ENCODE measurements around the gene PAM. TPM values are rescaled to one million over a fixed set of nuclear protein-coding genes. Genes with fewer than 3 reads are reported as not detected.
A peak's percentile ranks its signal among the peaks of the same experiment; 100 is the strongest.

The PAM gene
- total RNA-seq, 1 experiment from 2014 or later, result 90.0 TPM

- Histone ChIP-seq H2AFZ (ENCODE audit: low read length) (no peak overlapping the region), H3K36me3 (ENCODE audit: low read depth, low read length) (no peaks in the 10 kb centered on the region), H3K9me3 (ENCODE audit: low read length) (no peaks in the 10 kb centered on the region), H3K79me2 (ENCODE audit: low read length) (no peaks in the 10 kb centered on the region), H3K4me1 (ENCODE audit: insufficient read depth, low read length) (peaks cover 24% of the 10 kb centered on the region), H4K20me1 (ENCODE audit: low read length) (no peaks in the 10 kb centered on the region), H3K27me3 (ENCODE audit: low read length) (no peaks in the 10 kb centered on the region), H3K4me3 (ENCODE audit: low read length) (no peak overlapping the region), H3K4me2 (ENCODE audit: low read length) (no peak overlapping the region), H3K9ac (ENCODE audit: low read length) (no peak overlapping the region), H3K9me2 (replicated peaks; ENCODE audit: low read length) (no peaks in the 10 kb centered on the region), H3F3A (ENCODE audit: low read length, unreplicated experiment) (no peaks in the 10 kb centered on the region), H3K27ac (ENCODE audit: low read length) (no peak overlapping the region)
- BruUV-seq (replicated peaks), result no TSS peak
- no peak for TF ChIP-seq EZH2phosphoT487 (IDR thresholded peaks at IDR 0.05; ENCODE audit: borderline replicate concordance, low read length)
- TF ChIP-seq, protein P1, sequence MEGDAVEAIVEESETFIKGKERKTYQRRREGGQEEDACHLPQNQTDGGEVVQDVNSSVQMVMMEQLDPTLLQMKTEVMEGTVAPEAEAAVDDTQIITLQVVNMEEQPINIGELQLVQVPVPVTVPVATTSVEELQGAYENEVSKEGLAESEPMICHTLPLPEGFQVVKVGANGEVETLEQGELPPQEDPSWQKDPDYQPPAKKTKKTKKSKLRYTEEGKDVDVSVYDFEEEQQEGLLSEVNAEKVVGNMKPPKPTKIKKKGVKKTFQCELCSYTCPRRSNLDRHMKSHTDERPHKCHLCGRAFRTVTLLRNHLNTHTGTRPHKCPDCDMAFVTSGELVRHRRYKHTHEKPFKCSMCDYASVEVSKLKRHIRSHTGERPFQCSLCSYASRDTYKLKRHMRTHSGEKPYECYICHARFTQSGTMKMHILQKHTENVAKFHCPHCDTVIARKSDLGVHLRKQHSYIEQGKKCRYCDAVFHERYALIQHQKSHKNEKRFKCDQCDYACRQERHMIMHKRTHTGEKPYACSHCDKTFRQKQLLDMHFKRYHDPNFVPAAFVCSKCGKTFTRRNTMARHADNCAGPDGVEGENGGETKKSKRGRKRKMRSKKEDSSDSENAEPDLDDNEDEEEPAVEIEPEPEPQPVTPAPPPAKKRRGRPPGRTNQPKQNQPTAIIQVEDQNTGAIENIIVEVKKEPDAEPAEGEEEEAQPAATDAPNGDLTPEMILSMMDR (conservative IDR thresholded peaks at IDR 0.05; ENCODE audit: low read depth, low read length), result no peak
- TF ChIP-seq EZH2 (IDR thresholded peaks at IDR 0.05; ENCODE audit: low read length, unreplicated experiment), result no peak
- ChIA-PET POLR2A (ENCODE audit: unreplicated experiment) (no interaction called here), CTCF (no interaction called here)
- DNase-seq (no peak), ATAC-seq (no peak)
- intact Hi-C loops (cut with micrococcal nuclease), result no loop called here
These were observed 41.8 kb upstream of the PAM start for GRCh38 chr5:102713278-102713677.

- H3K79me2 ChIP-seq (ENCODE audit: low read length), result no peaks in the 10 kb centered on the region
- no peak overlapping the region for H2AFZ ChIP-seq (ENCODE audit: low read length)
- no peaks in the 10 kb centered on the region for H3K36me3 ChIP-seq (ENCODE audit: low read depth, low read length)
- intact Hi-C loops (cut with micrococcal nuclease), result no loop called here
- H3K9ac ChIP-seq (ENCODE audit: low read length), result no peak overlapping the region
- no peaks in the 10 kb centered on the region for H4K20me1 ChIP-seq (ENCODE audit: low read length)
- H3K9me2 ChIP-seq (replicated peaks; ENCODE audit: low read length), result no peaks in the 10 kb centered on the region
- H3K4me2 ChIP-seq (ENCODE audit: low read length), result no peak overlapping the region
- DNase-seq, result no peak
- POLR2A ChIA-PET (ENCODE audit: unreplicated experiment), result no interaction called here
- TF ChIP-seq, protein P1 (conservative IDR thresholded peaks at IDR 0.05; ENCODE audit: low read depth, low read length), result no peak
- no peak for TF ChIP-seq EZH2phosphoT487 (IDR thresholded peaks at IDR 0.05; ENCODE audit: borderline replicate concordance, low read length)
- TF ChIP-seq EZH2 (IDR thresholded peaks at IDR 0.05; ENCODE audit: low read length, unreplicated experiment), result no peak
- no TSS peak for BruUV-seq (replicated peaks)
- H3K4me3 ChIP-seq (ENCODE audit: low read length), result no peak overlapping the region
- no peaks in the 10 kb centered on the region for H3K27me3 ChIP-seq (ENCODE audit: low read length)
- peaks cover 29% of the 10 kb centered on the region for H3K4me1 ChIP-seq (ENCODE audit: insufficient read depth, low read length)
- H3K27ac ChIP-seq (ENCODE audit: low read length), result no peak overlapping the region
- CTCF ChIA-PET, result no interaction called here
- no peak for ATAC-seq
- no peaks in the 10 kb centered on the region for H3K9me3 ChIP-seq (ENCODE audit: low read length)
- H3F3A ChIP-seq (ENCODE audit: low read length, unreplicated experiment), result no peaks in the 10 kb centered on the region
These were observed 41.3 kb upstream of the PAM start for GRCh38 chr5:102713682-102714231.

- no peak overlapping the region for H3K27ac ChIP-seq (ENCODE audit: low read length)
- CTCF ChIA-PET, result interaction anchor here (0.6 to 1.2 kb wide), 2 partner anchors 34 to 86 kb away, joined by 5 to 13 read pairs; no protein-coding TSS in a partner anchor
- no TSS peak for BruUV-seq (replicated peaks)
- DNase-seq (peak; percentile 84), ATAC-seq (peak; percentile 42)
- no peak overlapping the region for H3K4me3 ChIP-seq (ENCODE audit: low read length)
- no peaks in the 10 kb centered on the region for H3K27me3 ChIP-seq (ENCODE audit: low read length)
- intact Hi-C loops (cut with micrococcal nuclease), result loop anchor here (1.0 to 5.0 kb wide), 2 partner anchors 118 to 141 kb away; no protein-coding TSS in a partner anchor
- H3K4me2 ChIP-seq (ENCODE audit: low read length), result no peak overlapping the region
- H4K20me1 ChIP-seq (ENCODE audit: low read length), result no peaks in the 10 kb centered on the region
- H2AFZ ChIP-seq (ENCODE audit: low read length), result no peak overlapping the region
- no peak overlapping the region for H3K9ac ChIP-seq (ENCODE audit: low read length)
- H3F3A ChIP-seq (ENCODE audit: low read length, unreplicated experiment), result peaks cover 4% of the 10 kb centered on the region
- no peaks in the 10 kb centered on the region for H3K9me3 ChIP-seq (ENCODE audit: low read length)
- TF ChIP-seq EZH2phosphoT487 (IDR thresholded peaks at IDR 0.05; ENCODE audit: borderline replicate concordance, low read length) (no peak), EZH2 (IDR thresholded peaks at IDR 0.05; ENCODE audit: low read length, unreplicated experiment) (no peak)
- TF ChIP-seq, protein P1 (conservative IDR thresholded peaks at IDR 0.05; ENCODE audit: low read depth, low read length), result no peak
- no peaks in the 10 kb centered on the region for H3K9me2 ChIP-seq (replicated peaks; ENCODE audit: low read length)
- POLR2A ChIA-PET (ENCODE audit: unreplicated experiment), result no interaction called here
- peaks cover 39% of the 10 kb centered on the region for H3K4me1 ChIP-seq (ENCODE audit: insufficient read depth, low read length)
- no peaks in the 10 kb centered on the region for H3K36me3 ChIP-seq (ENCODE audit: low read depth, low read length)
- no peaks in the 10 kb centered on the region for H3K79me2 ChIP-seq (ENCODE audit: low read length)
These were observed 39.9 kb upstream of the PAM start for GRCh38 chr5:102715082-102715807.

Data from PC-3 (cell line).